WTC11 (cell line): Measurements from ENCODE around the gene ELFN1. TPM values are rescaled to one million over a fixed set of nuclear protein-coding genes. Genes with fewer than 3 reads are reported as not detected.

Experiments used
- ATAC-seq: fragments of 200-7000 bp; cut with Tn5 transposase; 2 replicates; pipeline ENCODE4 v1.10.0; 2021; ENCODE audit warnings: mild to moderate bottlenecking, moderate library complexity
- CTCF ChIA-PET: fragments of 300-600 bp; sonication (Branson Sonifier 250); formaldehyde crosslinking; loops from one replicate; lab custom pipeline; 2021; ENCODE audit warnings: antibody characterized with exemption; lab: Charles Lee
- POLR2A ChIA-PET: fragments of 350-600 bp; sonication (Branson Sonifier 250); formaldehyde crosslinking; loops from one replicate; lab custom pipeline; 2021; ENCODE audit warnings: antibody characterized with exemption; lab: Charles Lee
- DNase-seq: peaks from one replicate; pipeline ENCODE4 v3.0.0; 2021; ENCODE audit warnings: low spot score
- H3K27ac Mint-ChIP-seq: 2 replicates; pipeline ENCODE4 v1.8.0; 2021; ENCODE audit warnings: mixed read lengths
- H3K27me3 Mint-ChIP-seq: 2 replicates; pipeline ENCODE4 v1.8.0; 2021; ENCODE audit warnings: low read depth, mild to moderate bottlenecking, moderate library complexity, mixed read lengths
- H3K36me3 Mint-ChIP-seq: 2 replicates; pipeline ENCODE4 v1.8.0; 2021; ENCODE audit warnings: mixed read lengths
- H3K4me1 Mint-ChIP-seq: 2 replicates; pipeline ENCODE4 v1.8.0; 2022; ENCODE audit warnings: mixed read lengths
- H3K4me3 Mint-ChIP-seq: 2 replicates; pipeline ENCODE4 v1.8.0; 2021; ENCODE audit warnings: mild to moderate bottlenecking, moderate library complexity, mixed read lengths
- H3K9me3 Mint-ChIP-seq: 2 replicates; pipeline ENCODE4 v1.8.0; 2021; ENCODE audit warnings: mixed read lengths
- ATF1 ChIP-seq: sonication (generic); formaldehyde crosslinking; IDR thresholded peaks from 2 replicates; pipeline ENCODE4 v1.8.1; 2023; ENCODE audit warnings: mild to moderate bottlenecking, moderate library complexity, missing genetic modification reagents
- E2F4 ChIP-seq: sonication (generic); formaldehyde crosslinking; IDR thresholded peaks from 2 replicates; pipeline ENCODE4 v1.8.1; 2022; ENCODE audit warnings: low read depth, mild to moderate bottlenecking, moderate library complexity, missing genetic modification reagents, borderline replicate concordance
- ELF4 ChIP-seq: sonication (generic); formaldehyde crosslinking; IDR thresholded peaks from 2 replicates; pipeline ENCODE4 v1.8.1; 2022; ENCODE audit warnings: low read depth, mild to moderate bottlenecking, moderate library complexity, missing genetic modification reagents
- EMX1 ChIP-seq: fragments of 250-450 bp; sonication (Bioruptor Pico); IDR thresholded peaks from 2 replicates; pipeline ENCODE4 v1.8.0; 2021; ENCODE audit warnings: mild to moderate bottlenecking
- ESRRA ChIP-seq: sonication (generic); formaldehyde crosslinking; IDR thresholded peaks from 2 replicates; pipeline ENCODE4 v1.8.1; 2022; ENCODE audit warnings: mild to moderate bottlenecking, missing genetic modification reagents, borderline replicate concordance
- ETV6 ChIP-seq: sonication (generic); formaldehyde crosslinking; IDR thresholded peaks from 2 replicates; pipeline ENCODE4 v1.8.1; 2022; ENCODE audit warnings: mild to moderate bottlenecking, missing genetic modification reagents
- GRHL2 ChIP-seq: fragments of 250-450 bp; sonication (Bioruptor Pico); IDR thresholded peaks from 2 replicates; pipeline ENCODE4 v1.8.0; 2022; ENCODE audit warnings: mild to moderate bottlenecking, moderate library complexity; ENCODE audit not compliant: insufficient replicate concordance, severe bottlenecking
- JUN ChIP-seq: sonication (generic); formaldehyde crosslinking; IDR thresholded peaks from 2 replicates; pipeline ENCODE4 v1.8.0; 2023; ENCODE audit warnings: mild to moderate bottlenecking, missing genetic modification reagents
- KAT7 ChIP-seq: sonication (generic); formaldehyde crosslinking; IDR thresholded peaks from 2 replicates; pipeline ENCODE4 v1.8.1; 2023; ENCODE audit warnings: missing genetic modification reagents, mild to moderate bottlenecking, borderline replicate concordance
- NFATC4 ChIP-seq: fragments of 250-450 bp; sonication (Bioruptor Pico); IDR thresholded peaks from 2 replicates; pipeline ENCODE4 v1.9.0; 2021; ENCODE audit warnings: mild to moderate bottlenecking
- NFE2L1 ChIP-seq: sonication (generic); formaldehyde crosslinking; IDR thresholded peaks from 2 replicates; pipeline ENCODE4 v1.8.1; 2023; ENCODE audit warnings: missing genetic modification reagents
- NR2C2 ChIP-seq: sonication (generic); formaldehyde crosslinking; IDR thresholded peaks from 2 replicates; pipeline ENCODE4 v1.8.0; 2022; ENCODE audit warnings: mild to moderate bottlenecking, missing genetic modification reagents
- PRRX2 ChIP-seq: fragments of 250-450 bp; sonication (Bioruptor Pico); IDR thresholded peaks from 2 replicates; pipeline ENCODE4 v1.8.0; 2021; ENCODE audit warnings: mild to moderate bottlenecking
- SOX15 ChIP-seq: fragments of 250-450 bp; sonication (Bioruptor Pico); IDR thresholded peaks from 2 replicates; pipeline ENCODE4 v1.9.0; 2021; ENCODE audit warnings: mild to moderate bottlenecking
- ZBTB21 ChIP-seq: sonication (generic); formaldehyde crosslinking; IDR thresholded peaks from 2 replicates; pipeline ENCODE4 v1.8.1; 2023; ENCODE audit warnings: mild to moderate bottlenecking, missing genetic modification reagents, borderline replicate concordance
- ZNF121 ChIP-seq: sonication (generic); formaldehyde crosslinking; IDR thresholded peaks from 2 replicates; pipeline ENCODE4 v1.8.0; 2023; ENCODE audit warnings: missing genetic modification reagents
- ZNF671 ChIP-seq: fragments of 250-450 bp; sonication (Bioruptor Pico); IDR thresholded peaks from 2 replicates; pipeline ENCODE4 v1.8.0; 2021; ENCODE audit warnings: mild to moderate bottlenecking
- total RNA-seq: library from RNA; stranded (reverse); gene quantifications from 3 replicates; pipeline ENCODE4 v1.2.3, GENCODE V29; 2021
- TF ChIP-seq, protein P1 (sequence below): sonication (generic); formaldehyde crosslinking; IDR thresholded peaks from 2 replicates; pipeline ENCODE4 v1.8.0; 2023; ENCODE audit warnings: missing genetic modification reagents
- TF ChIP-seq, protein P2 (sequence below): fragments of 250-450 bp; sonication (Bioruptor Pico); IDR thresholded peaks from 2 replicates; pipeline ENCODE4 v1.9.0; 2021; ENCODE audit warnings: mild to moderate bottlenecking, borderline replicate concordance
- TF ChIP-seq, protein P3 (sequence below): fragments of 250-450 bp; sonication (Bioruptor Pico); IDR thresholded peaks from 2 replicates; pipeline ENCODE4 v2.1.2; 2022; ENCODE audit warnings: mild to moderate bottlenecking, moderate library complexity
- TF ChIP-seq, protein P4 (sequence below): sonication (generic); formaldehyde crosslinking; IDR thresholded peaks from 2 replicates; pipeline ENCODE4 v1.8.0; 2022; ENCODE audit warnings: mild to moderate bottlenecking, missing genetic modification reagents

ELFN1 gene
- total RNA-seq, 1 experiment from 2014 or later: 4.6 TPM

GRCh38 chr7:1733908-1734730, 64.0 kb downstream of the ELFN1 start:
- H3K4me3 Mint-ChIP-seq: no peak overlapping the region
- TF ChIP-seq NFE2L1 (CRISPR knock-in tag) (no peak), PRRX2 (no peak), KAT7 (CRISPR knock-in tag) (no peak), NR2C2 (no peak), ETV6 (CRISPR knock-in tag) (no peak), ESRRA (CRISPR knock-in tag) (no peak), GRHL2 (CRISPR knock-in tag) (no peak), ZBTB21 (CRISPR knock-in tag) (no peak), E2F4 (CRISPR knock-in tag) (no peak)
- TF ChIP-seq, protein P1, sequence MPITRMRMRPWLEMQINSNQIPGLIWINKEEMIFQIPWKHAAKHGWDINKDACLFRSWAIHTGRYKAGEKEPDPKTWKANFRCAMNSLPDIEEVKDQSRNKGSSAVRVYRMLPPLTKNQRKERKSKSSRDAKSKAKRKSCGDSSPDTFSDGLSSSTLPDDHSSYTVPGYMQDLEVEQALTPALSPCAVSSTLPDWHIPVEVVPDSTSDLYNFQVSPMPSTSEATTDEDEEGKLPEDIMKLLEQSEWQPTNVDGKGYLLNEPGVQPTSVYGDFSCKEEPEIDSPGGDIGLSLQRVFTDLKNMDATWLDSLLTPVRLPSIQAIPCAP: no peak
- TF ChIP-seq, protein P2, sequence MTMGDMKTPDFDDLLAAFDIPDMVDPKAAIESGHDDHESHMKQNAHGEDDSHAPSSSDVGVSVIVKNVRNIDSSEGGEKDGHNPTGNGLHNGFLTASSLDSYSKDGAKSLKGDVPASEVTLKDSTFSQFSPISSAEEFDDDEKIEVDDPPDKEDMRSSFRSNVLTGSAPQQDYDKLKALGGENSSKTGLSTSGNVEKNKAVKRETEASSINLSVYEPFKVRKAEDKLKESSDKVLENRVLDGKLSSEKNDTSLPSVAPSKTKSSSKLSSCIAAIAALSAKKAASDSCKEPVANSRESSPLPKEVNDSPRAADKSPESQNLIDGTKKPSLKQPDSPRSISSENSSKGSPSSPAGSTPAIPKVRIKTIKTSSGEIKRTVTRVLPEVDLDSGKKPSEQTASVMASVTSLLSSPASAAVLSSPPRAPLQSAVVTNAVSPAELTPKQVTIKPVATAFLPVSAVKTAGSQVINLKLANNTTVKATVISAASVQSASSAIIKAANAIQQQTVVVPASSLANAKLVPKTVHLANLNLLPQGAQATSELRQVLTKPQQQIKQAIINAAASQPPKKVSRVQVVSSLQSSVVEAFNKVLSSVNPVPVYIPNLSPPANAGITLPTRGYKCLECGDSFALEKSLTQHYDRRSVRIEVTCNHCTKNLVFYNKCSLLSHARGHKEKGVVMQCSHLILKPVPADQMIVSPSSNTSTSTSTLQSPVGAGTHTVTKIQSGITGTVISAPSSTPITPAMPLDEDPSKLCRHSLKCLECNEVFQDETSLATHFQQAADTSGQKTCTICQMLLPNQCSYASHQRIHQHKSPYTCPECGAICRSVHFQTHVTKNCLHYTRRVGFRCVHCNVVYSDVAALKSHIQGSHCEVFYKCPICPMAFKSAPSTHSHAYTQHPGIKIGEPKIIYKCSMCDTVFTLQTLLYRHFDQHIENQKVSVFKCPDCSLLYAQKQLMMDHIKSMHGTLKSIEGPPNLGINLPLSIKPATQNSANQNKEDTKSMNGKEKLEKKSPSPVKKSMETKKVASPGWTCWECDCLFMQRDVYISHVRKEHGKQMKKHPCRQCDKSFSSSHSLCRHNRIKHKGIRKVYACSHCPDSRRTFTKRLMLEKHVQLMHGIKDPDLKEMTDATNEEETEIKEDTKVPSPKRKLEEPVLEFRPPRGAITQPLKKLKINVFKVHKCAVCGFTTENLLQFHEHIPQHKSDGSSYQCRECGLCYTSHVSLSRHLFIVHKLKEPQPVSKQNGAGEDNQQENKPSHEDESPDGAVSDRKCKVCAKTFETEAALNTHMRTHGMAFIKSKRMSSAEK (CRISPR knock-in tag): no peak

GRCh38 chr7:1735262-1735661, 65.2 kb downstream of the ELFN1 start:
- Mint-ChIP-seq H3K36me3 (0 out of 2 replicates have a peak, but pooled peaks cover 3% of the 10 kb centered on the region), H3K27ac (no peak overlapping the region), H3K9me3 (peaks cover 8% of the 10 kb centered on the region)
- ChIA-PET POLR2A (interaction anchor here (0.6 kb wide), 1 partner anchor 15 kb away, joined by 4 read pairs; no protein-coding TSS in a partner anchor), CTCF (no interaction called here)
- no peak for ATAC-seq
- TF ChIP-seq ZBTB21 (CRISPR knock-in tag) (no peak), NFATC4 (no peak), ATF1 (CRISPR knock-in tag) (no peak), KAT7 (CRISPR knock-in tag) (no peak)
- TF ChIP-seq, all 79 proteins: peak for 0
- Mint-ChIP-seq H3K4me1 (no peaks in the 10 kb centered on the region), H3K4me3 (no peak overlapping the region), H3K27me3 (peaks cover 2% of the 10 kb centered on the region; the same call in 1 of the 2 replicates)
- DNase-seq: no peak

More at GRCh38 chr7:1733908-1734730, 64.0 kb downstream of the ELFN1 start:
- H3K36me3 Mint-ChIP-seq: 0 out of 2 replicates have a peak, but pooled peaks cover 7% of the 10 kb centered on the region
- ATAC-seq (no peak), DNase-seq (no peak)
- ChIA-PET CTCF (no interaction called here), POLR2A (no interaction called here)
- H3K27ac Mint-ChIP-seq: no peak overlapping the region
- H3K9me3 Mint-ChIP-seq: peaks cover 12% of the 10 kb centered on the region
- H3K27me3 Mint-ChIP-seq: peaks cover 2% of the 10 kb centered on the region; the same call in 1 of the 2 replicates
- H3K4me1 Mint-ChIP-seq: no peaks in the 10 kb centered on the region

DNA sequence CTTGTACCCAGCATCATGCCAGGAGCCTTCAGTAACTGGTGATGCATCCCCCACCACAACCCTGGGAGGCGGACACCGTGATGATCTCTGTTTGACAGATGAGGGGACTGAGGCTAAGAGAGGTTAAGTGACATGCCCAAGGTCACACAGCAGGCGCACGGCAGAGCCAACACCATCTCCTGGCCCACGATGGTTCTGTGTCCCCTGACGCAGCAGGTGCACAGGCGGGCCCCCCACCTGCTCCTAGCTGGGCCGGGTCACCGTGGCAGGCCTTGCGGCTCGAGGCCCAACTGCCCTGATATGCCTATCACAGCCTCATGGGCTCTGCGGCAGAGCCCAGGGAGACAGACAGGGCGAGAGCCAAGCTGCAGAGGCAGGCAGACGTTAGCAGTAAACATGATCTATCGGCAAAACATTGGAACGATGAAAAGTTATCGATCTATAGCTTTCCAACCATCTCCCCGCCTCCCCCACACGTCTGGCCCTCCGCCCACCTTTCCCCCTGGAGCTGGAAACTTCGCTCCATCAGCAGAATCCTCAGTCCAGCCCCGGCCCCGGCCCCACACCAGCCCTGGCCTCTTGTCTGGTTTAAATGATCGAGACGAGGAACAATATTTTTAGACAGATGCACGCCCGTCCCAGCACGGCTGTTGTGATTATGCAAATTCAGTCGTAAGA, 65.9 kb downstream of the ELFN1 start:
- H3K27me3 Mint-ChIP-seq: peaks cover 2% of the 10 kb centered on the region; the same call in 1 of the 2 replicates
- no peak overlapping the region for H3K4me3 Mint-ChIP-seq
- ChIA-PET CTCF (interaction anchor here (0.6 to 0.9 kb wide), 2 partner anchors 10 to 72 kb away, joined by 3 read pairs; no protein-coding TSS in a partner anchor), POLR2A (no interaction called here)
- no peak for ATAC-seq
- H3K36me3 Mint-ChIP-seq: no peaks in the 10 kb centered on the region
- TF ChIP-seq ELF4 (no peak), ETV6 (CRISPR knock-in tag) (no peak), SOX15 (no peak), NFE2L1 (CRISPR knock-in tag) (no peak), ZBTB21 (CRISPR knock-in tag) (no peak), ZNF671 (CRISPR knock-in tag) (no peak), JUN (CRISPR knock-in tag) (no peak), ZNF121 (CRISPR knock-in tag) (no peak), EMX1 (CRISPR knock-in tag) (no peak)
- TF ChIP-seq, protein P3, sequence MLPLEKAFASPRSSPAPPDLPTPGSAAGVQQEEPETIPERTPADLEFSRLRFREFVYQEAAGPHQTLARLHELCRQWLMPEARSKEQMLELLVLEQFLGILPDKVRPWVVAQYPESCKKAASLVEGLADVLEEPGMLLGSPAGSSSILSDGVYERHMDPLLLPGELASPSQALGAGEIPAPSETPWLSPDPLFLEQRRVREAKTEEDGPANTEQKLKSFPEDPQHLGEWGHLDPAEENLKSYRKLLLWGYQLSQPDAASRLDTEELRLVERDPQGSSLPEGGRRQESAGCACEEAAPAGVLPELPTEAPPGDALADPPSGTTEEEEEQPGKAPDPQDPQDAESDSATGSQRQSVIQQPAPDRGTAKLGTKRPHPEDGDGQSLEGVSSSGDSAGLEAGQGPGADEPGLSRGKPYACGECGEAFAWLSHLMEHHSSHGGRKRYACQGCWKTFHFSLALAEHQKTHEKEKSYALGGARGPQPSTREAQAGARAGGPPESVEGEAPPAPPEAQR (CRISPR knock-in tag): no peak
- TF ChIP-seq, protein P4, sequence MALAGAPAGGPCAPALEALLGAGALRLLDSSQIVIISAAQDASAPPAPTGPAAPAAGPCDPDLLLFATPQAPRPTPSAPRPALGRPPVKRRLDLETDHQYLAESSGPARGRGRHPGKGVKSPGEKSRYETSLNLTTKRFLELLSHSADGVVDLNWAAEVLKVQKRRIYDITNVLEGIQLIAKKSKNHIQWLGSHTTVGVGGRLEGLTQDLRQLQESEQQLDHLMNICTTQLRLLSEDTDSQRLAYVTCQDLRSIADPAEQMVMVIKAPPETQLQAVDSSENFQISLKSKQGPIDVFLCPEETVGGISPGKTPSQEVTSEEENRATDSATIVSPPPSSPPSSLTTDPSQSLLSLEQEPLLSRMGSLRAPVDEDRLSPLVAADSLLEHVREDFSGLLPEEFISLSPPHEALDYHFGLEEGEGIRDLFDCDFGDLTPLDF (CRISPR knock-in tag): no peak
- TF ChIP-seq, all 79 proteins: peak for 0
- no peaks in the 10 kb centered on the region for H3K4me1 Mint-ChIP-seq
- peaks cover 2% of the 10 kb centered on the region; the same call in 1 of the 2 replicates for H3K9me3 Mint-ChIP-seq
- no peak overlapping the region for H3K27ac Mint-ChIP-seq
- DNase-seq: no peak
